Mucosa of rectum (tissue), 2 donors: ENCODE measurements around the gene ANKH.

Experiments
- H3K27ac ChIP-seq, 2 donors: one replicate each; pipeline ENCODE4 v1.7.0; 2013; ENCODE audit warnings: inconsistent platforms in 2 of 2, low read depth in 2 of 2, low read length in 2 of 2
- H3K27me3 ChIP-seq, 2 donors: one replicate each; pipeline ENCODE4 v1.7.0; 2013; ENCODE audit warnings: low read length in 2 of 2; ENCODE audit not compliant: control insufficient read depth in 2 of 2, insufficient read depth in 2 of 2
- H3K36me3 ChIP-seq, 2 donors: one replicate each; pipeline ENCODE4 v1.7.0; 2013; ENCODE audit warnings: low read length in 2 of 2; ENCODE audit not compliant: control insufficient read depth in 2 of 2, insufficient read depth in 2 of 2
- H3K4me1 ChIP-seq, 2 donors: one replicate each; pipeline ENCODE4 v1.7.0; 2013; ENCODE audit warnings: low read length in 2 of 2, mild to moderate bottlenecking in 1 of 2; ENCODE audit not compliant: control insufficient read depth in 2 of 2, insufficient read depth in 2 of 2
- H3K4me3 ChIP-seq, 2 donors: one replicate each; pipeline ENCODE4 v1.7.0; 2013; ENCODE audit warnings: low read length in 2 of 2
- H3K9ac ChIP-seq, 2 donors: one replicate each; pipeline ENCODE4 v1.7.0; 2013; ENCODE audit warnings: low read length in 2 of 2, low read depth in 1 of 2, mild to moderate bottlenecking in 1 of 2
- H3K9me3 ChIP-seq, 2 donors: one replicate each; pipeline ENCODE4 v1.7.0; 2013; ENCODE audit warnings: low read length in 2 of 2; ENCODE audit not compliant: control insufficient read depth in 2 of 2
- donor health status: healthy.
- donor health status: Normal muscosa, but diverticular disease.

Gene ANKH

GRCh38 chr5:14908172-14908571 is 36.6 kb upstream of the ANKH start:
- no peaks in the 10 kb centered on the region for H3K4me1 ChIP-seq

GRCh38 chr5:14906628-14907027 is 35.0 kb upstream of the ANKH start:
- Histone ChIP-seq H3K9ac (no peak overlapping the region), H3K4me3 (no peak overlapping the region), H3K36me3 (no peaks in the 10 kb centered on the region), H3K4me1 (no peaks in the 10 kb centered on the region), H3K27me3 (no peaks in the 10 kb centered on the region), H3K9me3 (no peaks in the 10 kb centered on the region), H3K27ac (no peak overlapping the region)

More at GRCh38 chr5:14908172-14908571, 36.6 kb upstream of the ANKH start:
- Histone ChIP-seq H3K27ac (no peak overlapping the region), H3K9me3 (no peaks in the 10 kb centered on the region), H3K4me3 (no peak overlapping the region), H3K36me3 (no peaks in the 10 kb centered on the region), H3K27me3 (no peaks in the 10 kb centered on the region), H3K9ac (no peak overlapping the region)

- Histone ChIP-seq H3K27ac (no peak overlapping the region), H3K36me3 (no peaks in the 10 kb centered on the region), H3K9ac (no peak overlapping the region), H3K4me1 (peaks cover 0 to 6% of the 10 kb centered on the region in 2 donors), H3K4me3 (no peak overlapping the region), H3K9me3 (no peaks in the 10 kb centered on the region), H3K27me3 (no peaks in the 10 kb centered on the region)
Measured at GRCh38 chr5:14902826-14903560, 31.4 kb upstream of the ANKH start.

GRCh38 chr5:14901462-14902051 is 30.0 kb upstream of the ANKH start:
- H3K36me3 ChIP-seq: no peaks in the 10 kb centered on the region
- no peak overlapping the region for H3K27ac ChIP-seq
- H3K9me3 ChIP-seq: no peaks in the 10 kb centered on the region
- peaks cover 2 to 7% of the 10 kb centered on the region in 2 donors for H3K4me1 ChIP-seq
- H3K9ac ChIP-seq: no peak overlapping the region
- H3K27me3 ChIP-seq: no peaks in the 10 kb centered on the region
- no peak overlapping the region for H3K4me3 ChIP-seq

GRCh38 chr5:14900693-14901461 is 29.3 kb upstream of the ANKH start:
- Histone ChIP-seq H3K27me3 (no peaks in the 10 kb centered on the region), H3K4me3 (no peak overlapping the region), H3K36me3 (no peaks in the 10 kb centered on the region), H3K9ac (no peak overlapping the region), H3K4me1 (peaks cover 3 to 12% of the 10 kb centered on the region in 2 donors), H3K27ac (peak overlapping the region in 1 of 2 donors; percentile 22), H3K9me3 (no peaks in the 10 kb centered on the region)

- Histone ChIP-seq H3K4me1 (peaks cover 11 to 34% of the 10 kb centered on the region in 2 donors), H3K27ac (peak overlapping the region; percentile 36 to 65), H3K27me3 (no peaks in the 10 kb centered on the region), H3K36me3 (no peaks in the 10 kb centered on the region), H3K4me3 (no peak overlapping the region), H3K9ac (no peak overlapping the region), H3K9me3 (no peaks in the 10 kb centered on the region)
Measured at GRCh38 chr5:14896131-14896530, 24.6 kb upstream of the ANKH start.

GRCh38 chr5:14895301-14895700 is 23.7 kb upstream of the ANKH start:
- H3K27ac ChIP-seq: peak overlapping the region; percentile 67 to 73
- H3K9ac ChIP-seq: peak overlapping the region in 1 of 2 donors; percentile 43
- H3K4me1 ChIP-seq: peaks cover 11 to 28% of the 10 kb centered on the region in 2 donors
- no peaks in the 10 kb centered on the region for H3K36me3 ChIP-seq
- H3K4me3 ChIP-seq: no peak overlapping the region
- no peaks in the 10 kb centered on the region for H3K27me3 ChIP-seq
- no peaks in the 10 kb centered on the region for H3K9me3 ChIP-seq

GRCh38 chr5:14894748-14895147 is 23.2 kb upstream of the ANKH start:
- Histone ChIP-seq H3K36me3 (no peaks in the 10 kb centered on the region), H3K4me3 (no peak overlapping the region), H3K4me1 (peaks cover 11 to 28% of the 10 kb centered on the region in 2 donors), H3K27ac (peak overlapping the region; percentile 67 to 73), H3K9ac (peak overlapping the region in 1 of 2 donors; percentile 43), H3K9me3 (no peaks in the 10 kb centered on the region), H3K27me3 (no peaks in the 10 kb centered on the region)

- Histone ChIP-seq H3K9ac (no peak overlapping the region), H3K4me3 (no peak overlapping the region), H3K27me3 (no peaks in the 10 kb centered on the region), H3K27ac (peak overlapping the region; percentile 71 to 73), H3K4me1 (peaks cover 11 to 28% of the 10 kb centered on the region in 2 donors), H3K9me3 (no peaks in the 10 kb centered on the region), H3K36me3 (no peaks in the 10 kb centered on the region)
Measured at GRCh38 chr5:14893381-14893780, 21.8 kb upstream of the ANKH start.

- H3K9me3 ChIP-seq: no peaks in the 10 kb centered on the region
- H3K27ac ChIP-seq: no peak overlapping the region
- H3K9ac ChIP-seq: no peak overlapping the region
- H3K27me3 ChIP-seq: no peaks in the 10 kb centered on the region
- H3K4me3 ChIP-seq: no peak overlapping the region
- peaks cover 9 to 22% of the 10 kb centered on the region in 2 donors for H3K4me1 ChIP-seq
- H3K36me3 ChIP-seq: no peaks in the 10 kb centered on the region
Measured at GRCh38 chr5:14890846-14891245, 19.3 kb upstream of the ANKH start.
